ENCODE results near the gene TEX48.

TEX48 gene

GRCh38 chr9:114655689-114656088 is 26.3 kb downstream of the TEX48 start:
- H3K4me1 ChIP-seq (ENCODE audit: control insufficient read depth, low read depth, low read length), result no peaks in the 10 kb centered on the region
- H3K23ac ChIP-seq (ENCODE audit: low read length), result no peak overlapping the region
- H2AK5ac ChIP-seq (ENCODE audit: low read length), result no peak overlapping the region
- no peak overlapping the region for H2BK15ac ChIP-seq (replicated peaks; ENCODE audit: low read depth)
- no peak overlapping the region for H3K9ac ChIP-seq (ENCODE audit: low read length)
- no peak overlapping the region for H3K4ac ChIP-seq (ENCODE audit: low read depth, low read length)
- H3K4me3 ChIP-seq (ENCODE audit: low read length), result no peak overlapping the region
- no peaks in the 10 kb centered on the region for H3K27me3 ChIP-seq (ENCODE audit: insufficient read depth, low read length, poor library complexity)
- no peak overlapping the region for H2BK120ac ChIP-seq (ENCODE audit: low read depth, low read length)
- no peak overlapping the region for H4K5ac ChIP-seq (ENCODE audit: low read length)
- H3K36me3 ChIP-seq (ENCODE audit: control insufficient read depth, insufficient read depth, low read length), result no peaks in the 10 kb centered on the region
- no peak overlapping the region for H3K4me2 ChIP-seq (ENCODE audit: low read length)
- H2BK5ac ChIP-seq (ENCODE audit: low read length), result no peak overlapping the region
- H3K18ac ChIP-seq (ENCODE audit: low read length), result no peak overlapping the region
- no peaks in the 10 kb centered on the region for H3K79me2 ChIP-seq (ENCODE audit: control insufficient read depth, insufficient read depth, low read length)
- no peak overlapping the region for H3K56ac ChIP-seq (ENCODE audit: low read length)
- H3K79me1 ChIP-seq (ENCODE audit: low read length), result no peaks in the 10 kb centered on the region
- H3K27ac ChIP-seq (ENCODE audit: low read depth, low read length), result no peak overlapping the region
- H4K8ac ChIP-seq (ENCODE audit: low read depth, low read length), result no peak overlapping the region
- no peak for DNase-seq
- WGBS (ENCODE audit: extremely low coverage, insufficient coverage, low lambda C conversion rate), result no CpG with 5 or more reads among the region's 8 CpGs

DNA sequence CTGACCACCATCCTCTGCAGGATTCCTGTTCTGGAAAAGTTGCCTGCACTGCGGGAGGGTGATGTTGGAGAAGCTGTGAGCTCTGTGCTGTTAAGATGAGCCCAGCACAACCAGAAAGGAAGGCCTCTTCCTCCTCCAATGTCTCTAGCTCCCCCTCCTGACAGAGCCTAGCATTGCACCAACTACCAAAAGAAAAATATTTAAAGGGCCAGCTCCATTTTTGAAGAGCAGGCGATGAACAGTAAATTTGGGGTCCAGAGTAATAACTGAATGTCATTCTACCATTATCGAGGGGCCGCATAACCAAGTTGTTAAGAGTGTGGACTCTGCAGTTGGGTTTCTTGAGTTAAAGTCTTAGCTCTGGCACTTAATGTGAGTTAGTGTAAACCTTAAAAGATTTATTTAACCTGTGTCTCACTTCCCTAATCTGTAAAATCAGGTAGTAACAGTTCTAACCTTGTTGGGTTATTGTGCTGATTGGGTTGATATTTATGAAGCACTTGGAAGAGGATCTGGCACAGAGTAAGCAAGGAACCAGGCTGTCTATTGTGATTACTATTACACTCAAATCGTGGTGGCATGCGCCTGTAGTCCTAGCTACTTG is 28.3 kb downstream of the TEX48 start:
- H3K27me3 ChIP-seq (ENCODE audit: insufficient read depth, low read length, poor library complexity), result no peaks in the 10 kb centered on the region
- no CpG with 5 or more reads among the region's 6 CpGs for WGBS (ENCODE audit: extremely low coverage, insufficient coverage, low lambda C conversion rate)

GRCh38 chr9:114652776-114653555 is 29.0 kb downstream of the TEX48 start:
- no peaks in the 10 kb centered on the region for H3K36me3 ChIP-seq (ENCODE audit: control insufficient read depth, insufficient read depth, low read length)
- H3K9ac ChIP-seq (ENCODE audit: low read length), result peak overlapping the region; percentile 36
- H3K27me3 ChIP-seq (ENCODE audit: insufficient read depth, low read length, poor library complexity), result no peaks in the 10 kb centered on the region
- no peak overlapping the region for H2BK5ac ChIP-seq (ENCODE audit: low read length)
- H4K5ac ChIP-seq (ENCODE audit: low read length), result no peak overlapping the region
- H3K4me3 ChIP-seq (ENCODE audit: low read length), result no peak overlapping the region
- H3K56ac ChIP-seq (ENCODE audit: low read length), result peak overlapping the region; percentile 42
- H3K79me2 ChIP-seq (ENCODE audit: control insufficient read depth, insufficient read depth, low read length), result no peaks in the 10 kb centered on the region
- no peak overlapping the region for H3K23ac ChIP-seq (ENCODE audit: low read length)
- no peak overlapping the region for H3K4ac ChIP-seq (ENCODE audit: low read depth, low read length)
- no peak for DNase-seq
- no peak overlapping the region for H3K27ac ChIP-seq (ENCODE audit: low read depth, low read length)
- no peaks in the 10 kb centered on the region for H3K4me1 ChIP-seq (ENCODE audit: control insufficient read depth, low read depth, low read length)
- H3K79me1 ChIP-seq (ENCODE audit: low read length), result no peaks in the 10 kb centered on the region
- WGBS (ENCODE audit: extremely low coverage, insufficient coverage, low lambda C conversion rate), result no CpG with 5 or more reads among the region's 2 CpGs
- H3K4me2 ChIP-seq (ENCODE audit: low read length), result no peak overlapping the region
- H2BK15ac ChIP-seq (replicated peaks; ENCODE audit: low read depth), result no peak overlapping the region
- H2AK5ac ChIP-seq (ENCODE audit: low read length), result no peak overlapping the region
- no peak overlapping the region for H2BK120ac ChIP-seq (ENCODE audit: low read depth, low read length)
- no peak overlapping the region for H4K8ac ChIP-seq (ENCODE audit: low read depth, low read length)
- H3K18ac ChIP-seq (ENCODE audit: low read length), result no peak overlapping the region

More for the DNA sequence above, 28.3 kb downstream of the TEX48 start:
- Histone ChIP-seq H2AK5ac (ENCODE audit: low read length) (no peak overlapping the region), H2BK15ac (replicated peaks; ENCODE audit: low read depth) (no peak overlapping the region), H3K79me1 (ENCODE audit: low read length) (no peaks in the 10 kb centered on the region), H3K4me1 (ENCODE audit: control insufficient read depth, low read depth, low read length) (no peaks in the 10 kb centered on the region), H3K4me3 (ENCODE audit: low read length) (no peak overlapping the region), H3K4ac (ENCODE audit: low read depth, low read length) (no peak overlapping the region), H4K8ac (ENCODE audit: low read depth, low read length) (no peak overlapping the region), H3K79me2 (ENCODE audit: control insufficient read depth, insufficient read depth, low read length) (no peaks in the 10 kb centered on the region), H3K27ac (ENCODE audit: low read depth, low read length) (no peak overlapping the region), H3K18ac (ENCODE audit: low read length) (no peak overlapping the region), H3K4me2 (ENCODE audit: low read length) (no peak overlapping the region), H3K36me3 (ENCODE audit: control insufficient read depth, insufficient read depth, low read length) (no peaks in the 10 kb centered on the region), H4K5ac (ENCODE audit: low read length) (no peak overlapping the region), H3K9ac (ENCODE audit: low read length) (peak overlapping the region; percentile 36), H3K56ac (ENCODE audit: low read length) (peak overlapping the region; percentile 42), H2BK120ac (ENCODE audit: low read depth, low read length) (no peak overlapping the region), H2BK5ac (ENCODE audit: low read length) (no peak overlapping the region), H3K23ac (ENCODE audit: low read length) (no peak overlapping the region)
- peak; percentile 85 for DNase-seq

DNA sequence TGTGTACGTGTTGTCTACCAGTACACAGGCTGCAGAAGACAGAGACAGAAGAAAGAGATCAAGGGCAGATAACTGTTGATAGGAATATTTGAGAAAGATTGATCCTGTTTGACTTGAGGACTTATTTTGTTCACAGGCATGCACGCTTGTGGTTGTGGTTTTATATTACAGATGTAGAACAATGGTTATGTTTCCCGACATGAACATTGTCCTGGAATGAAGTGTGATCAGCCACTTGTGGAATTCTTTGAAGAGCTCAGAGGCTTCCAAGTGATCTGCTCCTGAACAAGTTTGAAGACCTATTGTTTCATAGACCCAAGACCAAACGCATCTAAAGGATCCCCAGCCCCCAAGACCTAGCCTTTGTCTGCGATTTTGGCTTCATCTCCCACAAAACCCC is 38.1 kb downstream of the TEX48 start:
- H2BK120ac ChIP-seq (ENCODE audit: low read depth, low read length), result no peak overlapping the region
- DNase-seq, result no peak
- no peak overlapping the region for H3K4me2 ChIP-seq (ENCODE audit: low read length)
- H3K36me3 ChIP-seq (ENCODE audit: control insufficient read depth, insufficient read depth, low read length), result no peaks in the 10 kb centered on the region
- no peak overlapping the region for H3K56ac ChIP-seq (ENCODE audit: low read length)
- no peak overlapping the region for H3K9ac ChIP-seq (ENCODE audit: low read length)
- WGBS (ENCODE audit: extremely low coverage, insufficient coverage, low lambda C conversion rate), result no CpG with 5 or more reads among the region's 5 CpGs
- no peak overlapping the region for H2BK5ac ChIP-seq (ENCODE audit: low read length)
- no peaks in the 10 kb centered on the region for H3K79me2 ChIP-seq (ENCODE audit: control insufficient read depth, insufficient read depth, low read length)
- H3K4me3 ChIP-seq (ENCODE audit: low read length), result no peak overlapping the region
- no peak overlapping the region for H3K27ac ChIP-seq (ENCODE audit: low read depth, low read length)
- no peaks in the 10 kb centered on the region for H3K27me3 ChIP-seq (ENCODE audit: insufficient read depth, low read length, poor library complexity)
- no peak overlapping the region for H3K18ac ChIP-seq (ENCODE audit: low read length)
- H4K5ac ChIP-seq (ENCODE audit: low read length), result no peak overlapping the region
- no peak overlapping the region for H4K8ac ChIP-seq (ENCODE audit: low read depth, low read length)
- H3K4me1 ChIP-seq (ENCODE audit: control insufficient read depth, low read depth, low read length), result no peaks in the 10 kb centered on the region
- H3K79me1 ChIP-seq (ENCODE audit: low read length), result no peaks in the 10 kb centered on the region
- no peak overlapping the region for H2AK5ac ChIP-seq (ENCODE audit: low read length)
- no peak overlapping the region for H3K4ac ChIP-seq (ENCODE audit: low read depth, low read length)
- no peak overlapping the region for H3K23ac ChIP-seq (ENCODE audit: low read length)
- H2BK15ac ChIP-seq (replicated peaks; ENCODE audit: low read depth), result no peak overlapping the region

GRCh38 chr9:114643001-114643400 is 39.0 kb downstream of the TEX48 start:
- Histone ChIP-seq H3K9ac (ENCODE audit: low read length) (no peak overlapping the region), H3K4ac (ENCODE audit: low read depth, low read length) (no peak overlapping the region), H3K27me3 (ENCODE audit: insufficient read depth, low read length, poor library complexity) (no peaks in the 10 kb centered on the region), H4K5ac (ENCODE audit: low read length) (no peak overlapping the region), H3K36me3 (ENCODE audit: control insufficient read depth, insufficient read depth, low read length) (no peaks in the 10 kb centered on the region), H3K4me3 (ENCODE audit: low read length) (no peak overlapping the region), H3K79me2 (ENCODE audit: control insufficient read depth, insufficient read depth, low read length) (no peaks in the 10 kb centered on the region), H2BK5ac (ENCODE audit: low read length) (no peak overlapping the region), H3K23ac (ENCODE audit: low read length) (no peak overlapping the region), H2AK5ac (ENCODE audit: low read length) (no peak overlapping the region), H3K4me2 (ENCODE audit: low read length) (no peak overlapping the region), H3K27ac (ENCODE audit: low read depth, low read length) (no peak overlapping the region), H2BK120ac (ENCODE audit: low read depth, low read length) (no peak overlapping the region), H3K4me1 (ENCODE audit: control insufficient read depth, low read depth, low read length) (no peaks in the 10 kb centered on the region), H3K79me1 (ENCODE audit: low read length) (no peaks in the 10 kb centered on the region), H2BK15ac (replicated peaks; ENCODE audit: low read depth) (no peak overlapping the region), H3K18ac (ENCODE audit: low read length) (no peak overlapping the region), H3K56ac (ENCODE audit: low read length) (no peak overlapping the region), H4K8ac (ENCODE audit: low read depth, low read length) (no peak overlapping the region)
- no CpG with 5 or more reads among the region's 8 CpGs for WGBS (ENCODE audit: extremely low coverage, insufficient coverage, low lambda C conversion rate)
- DNase-seq, result no peak

Data from mesendoderm (in vitro differentiated cells).